ENCODE measurements around the gene ZNF165.
"Not testable (repeated sequence)": the region's sequence is repeated elsewhere in the genome, so short reads cannot be mapped to it uniquely, and the experiment has no call there.

DNA sequence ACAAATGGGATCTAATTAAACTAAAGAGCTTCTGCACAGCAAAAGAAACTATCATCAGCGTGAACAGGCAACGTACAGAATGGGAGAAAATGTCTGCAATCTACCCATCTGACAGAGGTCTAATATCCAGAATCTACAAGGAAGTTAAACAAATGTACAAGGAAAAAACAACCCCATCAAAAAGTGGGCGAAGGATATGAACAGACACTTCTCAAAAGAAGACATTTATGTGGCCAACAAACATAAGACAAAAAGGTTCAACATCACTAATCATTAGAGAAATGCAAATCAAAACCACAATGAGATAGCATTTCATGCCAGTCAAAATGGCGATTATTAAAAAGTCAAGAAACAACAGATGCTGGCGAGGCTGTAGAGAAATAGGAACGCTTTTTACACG is 21.9 kb downstream of the ZNF165 start:
- not testable (repeated sequence) for TF ChIP-seq CTCF, POLR2A (IDR thresholded peaks at IDR 0.05)

Data from body of pancreas (tissue), 4 donors.